NOMO-1 (cell line): ENCODE data around the gene GAS2L1.
A peak's percentile ranks its signal among the peaks of the same experiment; 100 is the strongest.

Experiments
- DNase-seq, 2 experiments: peaks; one replicate each; lab custom pipeline; 2025; ENCODE audit not compliant: unreplicated experiment in 2 of 2; lab: John Stamatoyannopoulos, UW

GAS2L1 gene

GRCh38 chr22:29308791-29309262 lies 2.4 kb downstream of the GAS2L1 start:
- no peak for DNase-seq

GRCh38 chr22:29309332-29310064 lies 3.0 kb downstream of the GAS2L1 start:
- no peak for DNase-seq

- DNase-seq: no peak
Observed at GRCh38 chr22:29310065-29310862, 3.8 kb downstream of the GAS2L1 start.

DNA sequence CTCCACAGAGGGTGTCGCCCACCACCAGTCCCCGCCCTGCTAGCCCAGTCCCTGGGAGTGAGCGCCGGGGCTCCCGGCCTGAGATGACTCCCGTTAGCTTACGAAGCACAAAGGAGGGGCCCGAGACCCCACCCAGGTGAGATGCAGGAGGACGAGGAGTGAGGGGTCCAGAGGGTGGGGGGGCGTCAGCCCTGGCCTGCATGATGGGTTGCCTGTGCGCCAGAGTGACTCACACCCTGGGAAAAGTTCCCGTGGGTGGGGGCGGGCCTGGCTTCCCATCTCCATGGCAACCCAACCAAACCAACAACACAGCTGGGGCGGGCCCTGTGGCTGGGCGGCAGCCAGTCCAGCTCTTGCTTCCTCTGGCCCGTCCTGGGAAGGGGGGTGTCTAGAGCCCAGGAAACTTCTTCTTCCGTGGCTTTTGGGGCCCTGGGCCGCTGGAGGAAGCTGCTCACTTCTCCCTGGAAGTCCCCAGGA lies 4.5 kb downstream of the GAS2L1 start:
- DNase-seq: peak; percentile 57 to 82

- no peak for DNase-seq
Observed at GRCh38 chr22:29311464-29312217, 5.2 kb downstream of the GAS2L1 start.

GRCh38 chr22:29312218-29313125 lies 6.0 kb downstream of the GAS2L1 start:
- DNase-seq: no peak

DNA sequence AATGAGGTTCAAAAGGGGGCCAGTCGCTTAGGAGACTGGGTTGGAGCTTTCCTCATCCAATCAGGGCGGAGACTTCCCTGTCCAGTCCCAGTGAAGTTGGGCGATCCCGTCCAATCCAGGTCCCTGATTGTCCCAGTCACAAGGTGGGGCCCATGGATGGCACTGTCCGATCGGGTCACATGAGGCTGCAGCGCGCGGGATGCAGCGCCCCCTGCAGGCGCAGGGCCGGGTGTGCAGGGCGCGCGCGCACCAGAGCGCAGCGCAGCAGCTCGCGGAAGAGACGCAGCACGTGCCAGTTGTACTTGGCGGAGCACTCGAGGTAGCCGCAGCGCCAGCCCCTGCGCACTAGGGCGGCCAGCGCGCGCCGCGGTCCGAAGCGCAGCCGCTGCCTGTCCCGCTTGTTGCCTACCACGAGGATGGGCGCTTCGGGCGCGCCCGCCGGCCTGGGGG lies 6.7 kb downstream of the GAS2L1 start:
- no peak for DNase-seq

- no peak for DNase-seq
Observed at GRCh38 chr22:29313576-29314466, 7.4 kb downstream of the GAS2L1 start.

DNA sequence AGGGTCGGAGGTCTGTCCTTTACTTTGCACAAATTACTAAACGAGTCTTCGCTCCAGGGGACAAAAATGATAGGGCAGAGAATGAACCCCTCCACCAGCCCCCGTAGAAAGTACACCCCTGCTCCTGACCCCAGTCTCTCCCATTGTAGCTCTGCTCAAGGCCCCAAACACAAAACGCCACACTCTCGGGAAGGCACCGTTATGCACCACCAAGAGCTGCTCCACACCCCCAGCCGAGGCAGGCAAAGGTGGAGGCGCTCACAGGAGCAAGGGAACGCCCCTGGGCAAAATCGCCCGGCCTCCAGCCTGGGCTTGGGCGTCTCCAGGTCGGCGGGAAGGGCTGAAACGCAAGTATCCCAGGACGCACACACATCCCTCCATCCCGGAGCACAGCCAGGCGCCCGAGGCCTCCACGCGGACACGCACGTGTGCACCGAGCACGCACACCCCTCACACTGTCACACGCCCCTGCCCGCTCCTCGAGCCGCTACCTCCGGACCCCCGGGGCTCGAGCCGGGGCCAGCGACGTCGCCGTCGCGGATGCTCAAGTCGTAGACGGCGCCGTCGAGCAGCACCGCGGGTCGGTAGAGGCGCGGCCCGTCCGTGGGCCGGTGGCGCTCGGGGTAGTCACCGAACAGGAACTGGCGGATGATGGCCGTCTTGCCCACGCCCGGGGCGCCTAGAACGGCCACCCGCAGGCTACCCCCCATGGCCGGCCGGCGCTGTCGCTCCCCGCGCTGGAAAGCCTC lies 8.3 kb downstream of the GAS2L1 start:
- DNase-seq: no peak

GRCh38 chr22:29315286-29316140 lies 9.1 kb downstream of the GAS2L1 start, which contains the start of gene RASL10A:
RASL10A (minus strand) TSS chr22:29315697; CDS start chr22:29315246, 451 bp downstream.
- DNase-seq: no peak

- DNase-seq: no peak
Observed at GRCh38 chr22:29316141-29316828, 9.8 kb downstream of the GAS2L1 start.

- DNase-seq: no peak
Observed at GRCh38 chr22:29317827-29318454, 11.5 kb downstream of the GAS2L1 start.

DNA sequence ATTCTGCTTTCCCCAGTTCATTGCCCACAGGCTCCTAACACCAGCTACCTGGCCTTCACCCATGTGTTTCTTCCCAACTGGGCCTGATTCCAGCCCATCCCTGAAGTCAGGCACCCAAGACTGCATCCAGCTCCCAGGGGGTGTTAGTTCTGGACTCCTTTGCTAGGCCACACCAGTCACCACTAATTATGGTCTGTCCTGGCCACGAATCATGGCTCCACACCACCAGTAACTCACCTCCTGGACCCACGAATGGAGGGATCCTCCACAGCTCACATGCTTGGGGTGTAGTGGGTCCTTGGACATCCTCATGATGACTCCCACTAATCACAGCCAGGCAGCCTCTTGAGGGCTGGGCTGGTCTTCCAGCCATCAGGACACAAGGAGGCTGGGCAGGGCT lies 12.6 kb downstream of the GAS2L1 start:
- DNase-seq: no peak

DNA sequence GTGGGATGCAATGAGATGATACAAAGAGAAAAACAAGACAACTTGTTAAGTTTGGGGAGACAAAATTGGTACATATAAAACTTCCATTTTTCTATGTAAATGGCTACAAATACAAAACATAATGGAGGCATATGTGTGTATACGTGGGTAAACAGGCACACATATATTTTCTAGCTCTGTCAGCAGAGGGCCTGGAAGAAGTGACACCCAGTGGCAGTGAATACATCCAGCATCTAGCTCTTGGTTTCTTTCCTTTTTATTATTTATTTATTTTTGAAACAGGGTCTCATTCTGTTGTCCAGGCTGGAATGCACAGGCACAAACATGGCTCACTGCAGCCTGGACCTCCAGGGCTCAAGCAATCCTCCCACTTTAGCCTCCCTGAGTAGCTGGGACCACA lies 14.1 kb downstream of the GAS2L1 start:
- DNase-seq: no peak

DNA sequence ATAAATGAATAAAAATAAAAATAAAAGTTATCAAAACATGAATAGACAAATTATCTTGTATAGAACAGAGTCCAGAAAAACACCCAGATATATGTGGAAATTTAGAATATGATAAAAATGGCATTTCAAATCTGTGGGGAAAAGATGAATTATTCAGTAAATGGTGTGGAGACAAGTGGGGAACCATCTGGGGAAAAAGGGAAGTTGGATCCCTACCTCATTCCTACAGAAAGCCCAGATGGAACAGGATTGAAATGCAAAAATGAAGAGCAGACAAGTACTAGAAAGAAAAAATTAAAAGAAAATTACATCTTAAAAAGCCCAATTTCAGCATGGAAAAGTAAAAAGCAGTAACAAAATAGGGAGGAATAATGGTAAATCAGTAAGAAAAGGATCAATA lies 17.2 kb downstream of the GAS2L1 start:
- DNase-seq: no peak

DNA sequence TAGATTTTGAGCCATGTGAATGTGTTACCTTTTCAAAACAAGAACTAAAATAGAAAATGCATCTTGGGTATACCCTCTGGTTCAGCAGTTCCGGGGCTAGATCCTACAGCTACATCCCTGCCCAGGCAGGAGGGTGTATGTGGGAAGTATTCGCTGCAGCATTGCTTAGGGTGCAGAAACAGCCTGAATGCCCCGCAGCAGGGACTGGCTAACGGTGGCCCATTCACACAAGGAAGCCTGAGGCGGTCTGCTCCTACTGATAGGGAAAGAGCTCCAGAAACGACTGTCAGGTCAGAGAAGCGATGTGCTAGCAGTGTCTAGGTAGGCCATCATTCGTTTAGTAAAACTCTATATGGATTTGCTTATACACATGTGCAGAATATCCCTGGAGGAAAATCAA lies 18.9 kb downstream of the GAS2L1 start:
- no peak for DNase-seq
